Endothelial cell of umbilical vein (primary cell): ENCODE data around the gene ARHGEF38. TPM values are rescaled to one million over a fixed set of nuclear protein-coding genes. Genes with fewer than 3 reads are reported as not detected.

Experiments used
- BruUV-seq: library from RNA; stranded (reverse); fragments of 400-500 nt; replicated peaks from 2 replicates; lab custom pipeline; 2021; lab: Mats Ljungman, UMichigan
- CTCF ChIA-PET: fragments of 300-600, 350-600 bp; sonication (Branson Sonifier 250); formaldehyde crosslinking; loops from one replicate; lab custom pipeline; 2021; ENCODE audit warnings: antibody characterized with exemption, inconsistent platforms; lab: Charles Lee
- POLR2A ChIA-PET: fragments of 300-600, 350-600 bp; sonication (Branson Sonifier 250); formaldehyde crosslinking; loops from one replicate; lab custom pipeline; 2021; ENCODE audit warnings: antibody characterized with exemption, inconsistent platforms; lab: Charles Lee
- DNase-seq: peaks from one replicate; pipeline ENCODE4 v3.0.0-alpha.2; 2011; ENCODE audit warnings: low read depth, low spot score
- FAIRE-seq: peaks from 2 replicates; lab custom pipeline; 2011; peaks lifted over from hg19 to GRCh38; lab: Jason Lieb, UNC
- H2AFZ ChIP-seq: 2 replicates; pipeline ENCODE4 v1.6.0; 2012; ENCODE audit warnings: low read depth, low read length, control low read depth, inconsistent platforms
- H3K27ac ChIP-seq: 2 replicates; pipeline ENCODE4 v1.5.1; 2011; ENCODE audit warnings: low read depth, mild to moderate bottlenecking, control low read depth, low read length, moderate library complexity; ENCODE audit not compliant: insufficient read depth
- H3K27me3 ChIP-seq, 2 experiments: 2 replicates each; pipeline versions ENCODE4 v1.6.0 to v1.6.1; 2011; ENCODE audit warnings: low read length in 2 of 2, mixed read lengths in 1 of 2; ENCODE audit not compliant: control insufficient read depth in 2 of 2, insufficient read depth in 2 of 2
- H3K36me3 ChIP-seq, 2 experiments: 2 replicates in 1 of 2; 3 replicates in 1 of 2; pipeline ENCODE4 v1.5.1; 2011; ENCODE audit warnings: low read length in 2 of 2, mild to moderate bottlenecking in 1 of 2, moderate library complexity in 1 of 2; ENCODE audit not compliant: control insufficient read depth in 2 of 2, insufficient read depth in 2 of 2; ENCODE audit errors: extremely low read depth in 1 of 2
- H3K4me1 ChIP-seq: 3 replicates; pipeline ENCODE4 v1.5.1; 2011; ENCODE audit warnings: mild to moderate bottlenecking, low read length; ENCODE audit not compliant: control insufficient read depth, insufficient read depth; ENCODE audit errors: extremely low read depth
- H3K4me2 ChIP-seq: 2 replicates; pipeline ENCODE4 v1.6.1; 2011; ENCODE audit warnings: low read length, control low read depth, mixed read lengths; ENCODE audit not compliant: insufficient read depth
- H3K4me3 ChIP-seq, 3 experiments: fragments of 200-600 bp in 1 of 3; sonication (generic), shearing (Covaris generic) in 1 of 3; replicated peaks in 1 of 3; 2 replicates each; pipeline ENCODE4 v1.5.1; 2011 to 2016; ENCODE audit warnings: control low read depth in 3 of 3, low read length in 3 of 3, mild to moderate bottlenecking in 2 of 3, inconsistent platforms in 1 of 3, low read depth in 1 of 3, moderate library complexity in 1 of 3; ENCODE audit not compliant: insufficient read depth in 1 of 3
- H3K79me2 ChIP-seq: 2 replicates; pipeline ENCODE4 v1.6.0; 2012; ENCODE audit warnings: low read length, inconsistent platforms; ENCODE audit not compliant: control insufficient read depth, insufficient read depth
- H3K9ac ChIP-seq: replicated peaks from 2 replicates; pipeline ENCODE3; 2011; ENCODE audit warnings: low read length, control low read depth; ENCODE audit not compliant: insufficient read depth; ENCODE audit errors: extremely low read depth
- H3K9me1 ChIP-seq: replicated peaks from 3 replicates; pipeline ENCODE4 v1.6.0; 2011; ENCODE audit warnings: mild to moderate bottlenecking, low read length; ENCODE audit not compliant: control insufficient read depth, insufficient read depth; ENCODE audit errors: extremely low read depth
- H3K9me3 ChIP-seq: replicated peaks from 2 replicates; pipeline ENCODE4 v1.5.1; 2012; ENCODE audit warnings: low read length, inconsistent platforms; ENCODE audit not compliant: control insufficient read depth, insufficient read depth
- H4K20me1 ChIP-seq: replicated peaks from 2 replicates; pipeline ENCODE3; 2011; ENCODE audit warnings: mild to moderate bottlenecking, low read length; ENCODE audit not compliant: control insufficient read depth, insufficient read depth; ENCODE audit errors: extremely low read depth
- CTCF ChIP-seq, 2 donors: IDR thresholded peaks; 1 replicate in 1 of 2; 2 replicates in 1 of 2; pipeline ENCODE4 v1.5.1; 2011; ENCODE audit warnings: low read length in 2 of 2, mild to moderate bottlenecking in 2 of 2, moderate library complexity in 2 of 2, control low read depth in 1 of 2, inconsistent platforms in 1 of 2, low read depth in 1 of 2; ENCODE audit not compliant: insufficient read depth in 1 of 2; ENCODE audit errors: extremely low read depth in 1 of 2
- EZH2 ChIP-seq: IDR thresholded peaks from 2 replicates; pipeline ENCODE4 v1.6.1; 2012; ENCODE audit warnings: borderline replicate concordance, low read depth, mild to moderate bottlenecking, moderate library complexity, low read length, inconsistent platforms; ENCODE audit not compliant: severe bottlenecking
- FOS ChIP-seq: IDR thresholded peaks from 2 replicates; pipeline ENCODE4 v1.6.1; 2011; ENCODE audit warnings: mild to moderate bottlenecking, low read length, moderate library complexity, borderline replicate concordance; ENCODE audit not compliant: insufficient read depth
- GATA2 ChIP-seq: IDR thresholded peaks from 2 replicates; pipeline ENCODE4 v1.7.0; 2011; ENCODE audit warnings: low read depth, mild to moderate bottlenecking, moderate library complexity, mixed read lengths, low read length; ENCODE audit not compliant: insufficient read length, insufficient read depth
- JUN ChIP-seq: IDR thresholded peaks from 2 replicates; pipeline ENCODE4 v1.6.1; 2011; ENCODE audit warnings: borderline replicate concordance, low read depth; ENCODE audit not compliant: insufficient read length, insufficient read depth
- MAX ChIP-seq: IDR thresholded peaks from 2 replicates; pipeline ENCODE4 v1.6.1; 2011; ENCODE audit not compliant: insufficient read depth, insufficient read length
- MYC ChIP-seq: IDR thresholded peaks from one replicate; pipeline ENCODE4 v1.6.1; 2011; ENCODE audit warnings: mild to moderate bottlenecking, low read depth, low read length
- POLR2A ChIP-seq: IDR thresholded peaks from 2 replicates; pipeline ENCODE4 v1.6.1; 2012; ENCODE audit warnings: low read depth, mild to moderate bottlenecking, control low read depth, low read length
- POLR2AphosphoS5 ChIP-seq: IDR thresholded peaks from 2 replicates; pipeline ENCODE4 v1.6.1; 2012; ENCODE audit warnings: low read depth, mild to moderate bottlenecking, control low read depth, low read length, moderate library complexity; ENCODE audit not compliant: insufficient read depth
- dilution Hi-C: fragments of 300-500 bp; cut with MboI; formaldehyde crosslinking; loops from one replicate; pipeline ENCODE4 v1.15.0; 2019; ENCODE audit warnings: low sequenced_read_pairs; ENCODE audit not compliant: extremely low pct_ligation_motif_present
- intact Hi-C: fragments of 100-400 bp; cut with micrococcal nuclease; formaldehyde crosslinking; loops from one replicate; pipeline ENCODE4 v1.10.0; 2022
- polyA plus RNA-seq, 4 experiments: library from polyadenylated mRNA; depleted of rRNA in 3 of 4; stranded (reverse) in 3 of 4; unstranded in 1 of 4; fragments of >200 nt; gene quantifications; 2 replicates each; pipeline versions ENCODE4 v1.2.1 to v1.2.3, GENCODE V29; 2011 to 2012; ENCODE audit warnings: missing spikeins in 1 of 4
- total RNA-seq: library from RNA; stranded (reverse); gene quantifications from 2 replicates; pipeline ENCODE4 v1.2.3, GENCODE V29; 2021

Gene ARHGEF38
- total and polyA plus RNA-seq, 2 donors (not counting 3 experiments of a cell fraction or from before 2014, with no cell fraction given), result not detected

- no peaks in the 10 kb centered on the region for H3K36me3 ChIP-seq
- FAIRE-seq, result no peak
- intact Hi-C loops (no loop called here), dilution Hi-C loops (no loop called here)
- H3K4me1 ChIP-seq, result no peaks in the 10 kb centered on the region
- H2AFZ ChIP-seq, result no peak overlapping the region
- no peaks in the 10 kb centered on the region for H3K79me2 ChIP-seq
- H3K9me1 ChIP-seq, result no peaks in the 10 kb centered on the region
- POLR2A ChIA-PET, result no interaction called here
- no peak overlapping the region for H3K9ac ChIP-seq
- no peaks in the 10 kb centered on the region for H3K9me3 ChIP-seq
- DNase-seq, result no peak
- no peak overlapping the region for H3K27ac ChIP-seq
- no peak overlapping the region for H3K4me2 ChIP-seq
- no peak for TF ChIP-seq MAX
- no peak for TF ChIP-seq MYC
- TF ChIP-seq JUN, result no peak
- TF ChIP-seq POLR2AphosphoS5, result no peak
- TF ChIP-seq GATA2, result no peak
- TF ChIP-seq FOS, result no peak
- no peak for TF ChIP-seq EZH2
- no peak for TF ChIP-seq CTCF (IDR thresholded peaks at IDR 0.05; ENCODE audit: extremely low read depth in 1 of 2, insufficient read depth in 1 of 2, low read depth in 1 of 2, low read length in 2 of 2)
- no peak for TF ChIP-seq POLR2A
- BruUV-seq, result no TSS peak
- H4K20me1 ChIP-seq, result no peaks in the 10 kb centered on the region
- no peaks in the 10 kb centered on the region for H3K27me3 ChIP-seq
- CTCF ChIA-PET, result interaction anchor here (0.6 kb wide), 1 partner anchor 49 kb away, joined by 3 read pairs; no protein-coding TSS in a partner anchor
- no peak overlapping the region for H3K4me3 ChIP-seq
These were observed 17.4 kb downstream of the ARHGEF38 start for GRCh38 chr4:105569866-105570236.
